Upper lobe of left lung (tissue), 4 donors: ENCODE measurements around the gene LPGAT1.

Experiments used
- CTCF ChIP-seq, 6 experiments: fragments of 450-650 bp in 4 of 6; fragments of 200-600 bp in 2 of 6; sonication (generic) in 2 of 6; IDR thresholded peaks; one replicate each; pipeline ENCODE4 v1.5.1; 2016 to 2019; ENCODE audit warnings: antibody characterized with exemption in 6 of 6
- POLR2A ChIP-seq, 4 donors: fragments of 450-650 bp; IDR thresholded peaks; one replicate each; pipeline ENCODE4 v1.5.1; 2016 to 2017; ENCODE audit warnings: antibody characterized with exemption in 4 of 4, mild to moderate bottlenecking in 2 of 4

- TF ChIP-seq CTCF (IDR thresholded peaks at IDR 0.05) = no peak
- no peak for TF ChIP-seq POLR2A (IDR thresholded peaks at IDR 0.05)
Measured at GRCh38 chr1:211814313-211814712, 16.2 kb downstream of the LPGAT1 start.
